ENCODE data around the gene ARVCF. TPM values are rescaled to one million over a fixed set of nuclear protein-coding genes. Genes with fewer than 3 reads are reported as not detected.

ARVCF gene
- total RNA-seq, 1 donor from 2014 or later, result 119 TPM

DNA sequence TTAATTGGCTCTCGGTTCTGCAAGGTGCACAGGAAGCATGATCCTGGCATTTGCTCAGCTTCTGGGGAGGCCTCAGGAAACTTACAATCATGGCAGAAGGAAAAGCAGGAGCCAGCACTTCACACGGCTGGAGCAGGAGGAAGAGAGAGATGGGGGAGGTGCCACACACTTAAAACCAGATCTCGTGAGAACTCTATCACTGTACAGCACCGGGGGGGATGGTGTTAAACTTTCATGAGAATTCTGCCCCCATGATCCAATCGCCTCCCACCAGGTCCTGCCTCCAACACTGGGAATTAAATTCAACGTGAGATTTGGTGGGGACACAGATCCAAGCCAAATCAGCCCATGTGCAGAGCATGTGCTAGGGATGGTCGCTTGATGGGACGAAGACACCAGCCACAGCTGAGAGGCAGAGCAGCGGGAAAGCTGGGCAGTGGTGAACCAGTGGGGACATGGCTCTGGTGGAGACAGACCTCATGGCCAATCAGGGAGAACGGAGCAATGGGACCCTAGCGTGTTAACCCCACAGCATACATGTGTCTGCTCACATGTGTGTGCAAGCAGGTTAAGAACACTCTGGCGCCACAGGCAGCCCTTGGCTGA, 10.5 kb upstream of the ARVCF start:
- TF ChIP-seq, protein P1, sequence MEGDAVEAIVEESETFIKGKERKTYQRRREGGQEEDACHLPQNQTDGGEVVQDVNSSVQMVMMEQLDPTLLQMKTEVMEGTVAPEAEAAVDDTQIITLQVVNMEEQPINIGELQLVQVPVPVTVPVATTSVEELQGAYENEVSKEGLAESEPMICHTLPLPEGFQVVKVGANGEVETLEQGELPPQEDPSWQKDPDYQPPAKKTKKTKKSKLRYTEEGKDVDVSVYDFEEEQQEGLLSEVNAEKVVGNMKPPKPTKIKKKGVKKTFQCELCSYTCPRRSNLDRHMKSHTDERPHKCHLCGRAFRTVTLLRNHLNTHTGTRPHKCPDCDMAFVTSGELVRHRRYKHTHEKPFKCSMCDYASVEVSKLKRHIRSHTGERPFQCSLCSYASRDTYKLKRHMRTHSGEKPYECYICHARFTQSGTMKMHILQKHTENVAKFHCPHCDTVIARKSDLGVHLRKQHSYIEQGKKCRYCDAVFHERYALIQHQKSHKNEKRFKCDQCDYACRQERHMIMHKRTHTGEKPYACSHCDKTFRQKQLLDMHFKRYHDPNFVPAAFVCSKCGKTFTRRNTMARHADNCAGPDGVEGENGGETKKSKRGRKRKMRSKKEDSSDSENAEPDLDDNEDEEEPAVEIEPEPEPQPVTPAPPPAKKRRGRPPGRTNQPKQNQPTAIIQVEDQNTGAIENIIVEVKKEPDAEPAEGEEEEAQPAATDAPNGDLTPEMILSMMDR (IDR thresholded peaks at IDR 0.05; ENCODE audit: partially characterized antibody, unreplicated experiment), result no peak
- Mint-ChIP-seq H3K36me3 (ENCODE audit: unreplicated experiment) (no peaks in the 10 kb centered on the region), H3K4me1 (ENCODE audit: low read depth, unreplicated experiment) (peaks cover 16% of the 10 kb centered on the region), H3K9me3 (ENCODE audit: unreplicated experiment) (peaks cover 5% of the 10 kb centered on the region), H3K27ac (ENCODE audit: unreplicated experiment) (no peak overlapping the region), H3K4me3 (ENCODE audit: unreplicated experiment) (no peak overlapping the region), H3K27me3 (ENCODE audit: unreplicated experiment) (peaks cover 2% of the 10 kb centered on the region)
- DNase-seq, result peak; percentile 16

DNA sequence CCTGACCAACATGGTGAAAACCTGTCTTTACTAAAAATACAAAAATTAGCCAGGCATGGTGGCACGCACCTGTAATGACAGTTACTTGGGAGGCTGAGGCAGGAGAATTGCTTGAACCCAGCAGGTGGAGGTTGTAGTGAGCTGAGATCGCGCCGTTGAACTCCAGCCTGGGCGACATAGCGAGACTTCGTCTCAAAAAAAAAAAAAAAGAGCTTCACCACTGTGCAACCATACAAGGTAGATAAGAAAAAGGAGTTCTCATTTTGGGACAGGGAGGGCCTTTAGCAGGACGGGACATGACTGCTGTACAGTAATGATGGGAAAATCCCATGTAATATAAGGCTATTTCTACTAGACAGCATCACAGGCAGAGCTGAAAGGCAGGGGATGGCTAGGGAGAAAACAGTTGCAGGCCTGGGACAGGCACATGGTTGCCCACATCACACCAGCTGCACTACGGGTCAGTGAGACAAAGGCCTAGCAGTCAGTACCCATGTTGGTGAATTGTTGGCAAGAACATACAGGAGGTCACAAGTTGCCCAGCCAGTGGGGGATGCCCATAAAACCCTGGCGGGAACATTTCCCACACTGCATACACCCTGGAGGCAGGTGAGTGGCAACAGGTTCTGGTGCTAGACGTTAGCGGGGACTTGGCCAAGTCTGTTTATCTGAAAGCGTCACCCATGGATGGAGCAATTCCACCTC, 9.7 kb upstream of the ARVCF start:
- no peaks in the 10 kb centered on the region for H3K36me3 Mint-ChIP-seq (ENCODE audit: unreplicated experiment)
- H3K4me1 Mint-ChIP-seq (ENCODE audit: low read depth, unreplicated experiment), result peaks cover 20% of the 10 kb centered on the region
- peaks cover 5% of the 10 kb centered on the region for H3K9me3 Mint-ChIP-seq (ENCODE audit: unreplicated experiment)
- H3K27me3 Mint-ChIP-seq (ENCODE audit: unreplicated experiment), result peaks cover 6% of the 10 kb centered on the region
- no peak overlapping the region for H3K4me3 Mint-ChIP-seq (ENCODE audit: unreplicated experiment)
- TF ChIP-seq, protein P1 (IDR thresholded peaks at IDR 0.05; ENCODE audit: partially characterized antibody, unreplicated experiment), result no peak
- DNase-seq, result peak; percentile 1
- no peak overlapping the region for H3K27ac Mint-ChIP-seq (ENCODE audit: unreplicated experiment)

DNA sequence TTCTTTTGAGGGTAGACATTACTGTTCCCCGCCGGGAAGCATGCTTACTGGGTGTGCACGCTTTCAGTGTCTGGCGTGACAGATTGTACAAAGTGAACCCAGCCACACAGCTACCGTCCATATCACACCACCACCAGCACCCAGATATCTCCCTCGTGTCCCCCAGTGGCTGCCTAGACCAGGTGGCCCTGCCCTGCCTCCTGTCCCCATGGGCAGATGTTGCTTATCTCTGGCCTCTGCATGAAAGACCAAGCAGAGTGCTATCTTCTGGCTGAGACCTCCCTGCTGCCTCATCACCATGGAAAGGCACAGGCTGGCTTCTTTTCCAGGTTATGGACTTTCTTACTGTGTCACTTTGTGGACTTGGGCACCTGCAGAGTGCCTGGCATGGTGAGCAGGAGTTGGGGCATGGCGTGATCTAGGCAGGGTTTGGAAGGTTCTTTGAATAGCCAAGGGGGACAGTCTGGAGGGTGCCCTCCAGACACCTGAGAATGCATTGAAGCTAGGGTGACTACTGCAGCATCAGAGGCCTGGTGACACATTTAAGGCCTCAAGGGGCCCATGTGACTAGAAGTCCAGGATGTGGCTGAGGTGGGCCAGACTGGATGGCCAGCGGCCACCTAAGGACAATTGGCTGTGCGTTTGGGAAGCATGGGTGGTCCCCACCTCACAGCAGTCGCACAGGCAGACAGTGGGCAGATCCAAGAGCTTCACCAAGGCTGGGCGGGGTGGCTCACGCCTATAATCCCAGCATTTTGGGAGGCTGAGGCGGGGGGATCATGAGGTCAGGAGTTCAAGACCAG, 9.0 kb upstream of the ARVCF start:
- Mint-ChIP-seq H3K27ac (ENCODE audit: unreplicated experiment) (no peak overlapping the region), H3K4me3 (ENCODE audit: unreplicated experiment) (no peak overlapping the region), H3K9me3 (ENCODE audit: unreplicated experiment) (peaks cover 5% of the 10 kb centered on the region), H3K4me1 (ENCODE audit: low read depth, unreplicated experiment) (peaks cover 20% of the 10 kb centered on the region), H3K27me3 (ENCODE audit: unreplicated experiment) (peaks cover 6% of the 10 kb centered on the region), H3K36me3 (ENCODE audit: unreplicated experiment) (no peaks in the 10 kb centered on the region)
- TF ChIP-seq, protein P1 (IDR thresholded peaks at IDR 0.05; ENCODE audit: partially characterized antibody, unreplicated experiment), result no peak
- DNase-seq, result no peak

DNA sequence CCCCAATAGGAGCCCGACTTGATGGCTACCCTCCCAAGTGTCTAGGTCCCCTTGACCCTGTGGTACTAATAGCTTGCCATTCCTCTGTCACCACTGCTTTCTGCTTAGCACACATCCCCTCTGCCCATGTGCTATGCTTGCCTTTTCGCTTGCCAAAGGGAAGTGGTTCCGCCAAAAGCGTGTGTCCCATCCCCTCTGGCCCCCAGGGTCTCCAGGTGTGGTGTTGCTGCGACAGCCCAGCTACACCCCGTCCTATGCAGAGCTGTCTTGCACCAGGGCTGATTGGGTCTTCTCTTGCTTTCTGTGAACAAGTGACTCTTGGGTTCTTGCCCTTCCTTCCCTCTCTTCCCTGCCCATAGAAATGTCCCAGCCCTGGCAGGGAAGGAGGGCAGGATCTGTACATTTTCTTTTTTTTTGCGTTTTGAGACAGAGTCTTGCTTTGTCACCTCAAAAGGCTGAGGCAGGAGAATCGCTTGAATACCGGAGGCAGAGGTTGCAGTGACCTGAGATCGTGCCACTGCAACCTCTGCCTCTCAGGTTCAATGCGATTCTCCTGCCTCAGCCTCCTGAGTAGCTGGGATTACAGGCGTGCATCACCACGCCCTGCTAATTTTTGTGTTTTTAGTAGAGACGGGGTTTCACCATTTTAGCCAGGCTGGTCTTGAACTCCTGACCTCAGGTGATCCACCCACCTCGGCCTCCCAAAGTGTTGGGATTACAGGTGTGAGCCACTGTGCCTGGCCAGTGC, 8.2 kb upstream of the ARVCF start:
- DNase-seq, result no peak
- H3K4me3 Mint-ChIP-seq (ENCODE audit: unreplicated experiment), result no peak overlapping the region
- H3K36me3 Mint-ChIP-seq (ENCODE audit: unreplicated experiment), result no peaks in the 10 kb centered on the region
- peaks cover 5% of the 10 kb centered on the region for H3K9me3 Mint-ChIP-seq (ENCODE audit: unreplicated experiment)
- H3K27ac Mint-ChIP-seq (ENCODE audit: unreplicated experiment), result no peak overlapping the region
- H3K27me3 Mint-ChIP-seq (ENCODE audit: unreplicated experiment), result peaks cover 6% of the 10 kb centered on the region
- peaks cover 23% of the 10 kb centered on the region for H3K4me1 Mint-ChIP-seq (ENCODE audit: low read depth, unreplicated experiment)
- TF ChIP-seq, protein P1 (IDR thresholded peaks at IDR 0.05; ENCODE audit: partially characterized antibody, unreplicated experiment), result no peak
